SKM-1 treated with dmso at 0.1 percent for 144 hours (cell line): Measurements from ENCODE around the gene CNDP2.
A peak's percentile ranks its signal among the peaks of the same experiment; 100 is the strongest.
"Not testable (repeated sequence)": the region's sequence is repeated elsewhere in the genome, so short reads cannot be mapped to it uniquely, and the experiment has no call there.

ENCODE experiments used
- DNase-seq: peaks from one replicate; lab custom pipeline; 2025; ENCODE audit not compliant: unreplicated experiment; lab: John Stamatoyannopoulos, UW

CNDP2 gene

GRCh38 chr18:74499633-74500032 is 3.5 kb downstream of the CNDP2 start:
- DNase-seq = peak; percentile 48

- no peak for DNase-seq
These were observed 4.2 kb downstream of the CNDP2 start for GRCh38 chr18:74500372-74500771.

GRCh38 chr18:74500774-74501173 is 4.6 kb downstream of the CNDP2 start:
- DNase-seq = not testable (repeated sequence)

DNA sequence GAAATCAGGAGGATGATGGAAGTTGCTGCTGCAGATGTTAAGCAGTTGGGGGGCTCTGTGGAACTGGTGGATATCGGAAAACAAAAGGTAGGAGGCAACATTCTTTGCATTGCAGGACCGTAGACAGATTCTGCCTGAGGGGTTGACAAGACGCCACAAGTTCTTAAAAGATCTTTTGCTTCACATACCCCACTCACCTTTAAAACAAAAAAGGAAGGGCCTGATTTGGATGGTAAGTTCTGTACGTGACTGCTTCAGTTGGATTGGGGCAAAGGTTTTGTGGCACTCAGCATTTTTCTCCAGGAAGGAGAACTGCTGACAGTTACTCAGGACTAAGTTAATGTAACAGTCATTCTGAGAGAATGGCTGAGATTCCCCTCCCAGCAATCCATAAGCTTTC is 5.2 kb downstream of the CNDP2 start:
- DNase-seq = no peak

DNA sequence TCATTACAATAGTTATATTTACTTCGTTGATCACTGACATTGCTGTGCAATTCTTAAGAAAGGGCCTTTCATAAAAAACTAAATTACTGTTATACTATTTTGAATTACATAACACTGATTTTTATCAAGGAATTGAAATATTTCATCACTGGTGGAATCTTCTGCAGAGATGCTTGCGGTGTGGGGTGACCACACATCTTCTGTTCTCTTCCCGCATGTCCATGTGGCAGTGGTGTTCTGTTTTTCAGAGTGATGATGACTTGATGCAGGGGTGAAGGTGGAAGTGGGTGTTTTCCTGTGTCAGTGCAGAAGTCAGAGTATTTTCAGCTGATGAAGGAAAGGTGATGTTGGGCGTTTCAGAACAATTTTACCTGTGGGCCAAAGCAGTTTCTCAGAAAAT is 7.0 kb downstream of the CNDP2 start:
- no peak for DNase-seq

DNA sequence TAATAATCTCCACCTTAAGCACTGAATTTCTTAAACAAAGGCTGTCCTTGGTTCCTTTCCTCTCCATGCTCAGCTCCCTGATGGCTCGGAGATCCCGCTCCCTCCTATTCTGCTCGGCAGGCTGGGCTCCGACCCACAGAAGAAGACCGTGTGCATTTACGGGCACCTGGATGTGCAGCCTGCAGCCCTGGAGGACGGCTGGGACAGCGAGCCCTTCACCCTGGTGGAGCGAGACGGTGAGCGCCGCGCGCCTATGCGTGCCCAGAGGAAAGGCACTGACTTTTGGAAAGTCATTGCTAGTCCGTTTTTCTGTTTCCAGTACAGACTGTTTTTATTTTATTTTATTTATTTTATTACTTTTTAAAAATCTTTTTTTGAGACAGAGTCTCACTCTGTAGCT is 9.6 kb downstream of the CNDP2 start:
- DNase-seq = no peak

GRCh38 chr18:74506448-74507084 is 10.4 kb downstream of the CNDP2 start:
- no peak for DNase-seq

GRCh38 chr18:74507097-74507881 is 11.1 kb downstream of the CNDP2 start:
- no peak for DNase-seq

- DNase-seq = no peak
These were observed 11.8 kb downstream of the CNDP2 start for GRCh38 chr18:74507927-74508326.

DNA sequence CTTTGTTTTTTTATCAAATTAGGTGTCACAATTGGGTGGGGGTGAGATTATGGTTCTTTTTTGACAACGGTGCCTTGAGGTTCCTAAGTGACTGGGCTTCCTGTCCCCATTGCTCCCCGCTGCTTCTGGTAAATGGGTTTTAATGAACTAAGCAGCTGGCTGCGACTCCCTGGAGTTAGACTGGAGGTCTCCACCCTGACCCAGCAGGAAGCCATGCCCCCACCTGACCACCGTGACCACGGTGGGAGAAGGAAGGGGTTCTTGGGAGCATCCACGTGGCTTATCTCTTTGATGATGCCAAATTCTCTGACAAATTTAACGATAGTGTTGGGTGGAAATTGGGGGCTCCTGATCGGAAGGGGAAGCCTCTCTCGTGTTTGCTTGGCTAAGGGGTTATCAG is 12.2 kb downstream of the CNDP2 start:
- no peak for DNase-seq

DNA sequence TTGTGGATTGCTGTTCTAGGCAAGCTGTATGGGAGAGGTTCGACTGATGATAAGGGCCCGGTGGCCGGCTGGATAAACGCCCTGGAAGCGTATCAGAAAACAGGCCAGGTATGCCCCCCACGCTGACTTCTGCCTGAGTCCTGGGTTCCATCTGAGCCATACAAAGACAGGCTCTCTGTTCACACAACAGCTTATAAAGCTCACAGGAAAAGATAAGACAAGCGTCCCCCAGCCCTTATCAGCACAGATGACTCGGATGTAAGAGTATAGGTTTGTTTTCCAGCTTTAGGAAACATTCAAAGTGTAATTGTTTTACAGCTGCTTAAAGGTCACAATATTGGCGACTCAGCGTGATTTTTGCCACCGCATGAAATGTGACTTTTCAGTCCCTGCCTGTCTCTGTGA is 12.7 kb downstream of the CNDP2 start:
- no peak for DNase-seq

DNA sequence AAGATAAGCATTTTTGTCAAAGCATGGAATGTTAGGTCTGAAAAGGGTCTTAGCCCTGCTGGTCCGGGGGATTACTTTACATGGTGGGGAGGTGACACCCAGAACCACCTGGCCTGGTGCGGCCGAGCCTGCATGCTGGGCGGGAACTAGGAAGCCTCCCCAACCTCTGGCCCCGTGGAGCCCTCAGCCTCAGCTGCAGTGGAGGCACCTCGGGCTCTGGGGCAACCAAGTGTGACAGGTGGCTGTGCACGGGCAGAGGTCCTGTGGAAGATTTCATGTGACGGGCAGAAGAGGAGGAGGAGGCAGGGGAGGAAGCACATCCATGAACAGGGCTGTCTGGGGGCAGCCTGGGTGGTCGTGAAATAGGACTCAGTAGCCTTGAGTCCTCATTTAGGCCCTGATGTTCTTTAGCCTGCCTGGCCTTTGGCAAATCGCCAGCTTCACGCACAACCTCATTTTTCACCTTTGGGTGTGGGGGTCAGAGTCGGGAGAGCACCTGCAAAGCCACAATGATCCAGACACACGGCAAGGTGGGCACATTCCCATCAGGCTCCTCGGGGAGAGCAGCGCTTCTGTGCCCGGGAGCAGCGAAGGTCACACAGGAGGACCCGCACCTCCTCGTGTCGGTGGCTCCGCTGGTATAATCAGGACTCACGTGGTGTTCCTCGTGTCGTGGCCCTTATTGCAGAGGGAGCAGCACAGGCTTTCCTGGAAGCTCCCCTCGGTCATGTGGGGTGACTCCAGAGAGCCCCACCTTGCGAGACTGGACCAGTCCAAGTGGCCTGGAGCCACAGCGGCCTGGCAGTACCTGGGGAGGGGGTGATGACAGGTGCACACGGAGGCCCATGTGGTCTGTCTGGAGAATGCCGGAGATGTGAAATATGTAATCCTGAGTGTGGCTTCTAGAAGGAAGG is 13.9 kb downstream of the CNDP2 start:
- DNase-seq = no peak

DNA sequence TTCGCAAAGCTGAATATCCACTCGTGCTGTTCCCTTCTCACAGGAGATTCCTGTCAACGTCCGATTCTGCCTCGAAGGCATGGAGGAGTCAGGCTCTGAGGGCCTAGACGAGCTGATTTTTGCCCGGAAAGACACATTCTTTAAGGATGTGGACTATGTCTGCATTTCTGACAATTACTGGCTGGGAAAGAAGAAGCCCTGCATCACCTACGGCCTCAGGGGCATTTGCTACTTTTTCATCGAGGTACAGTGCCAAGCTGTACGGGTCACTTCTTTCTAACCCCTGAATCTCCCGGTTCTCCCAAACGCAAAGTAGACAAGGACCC is 14.6 kb downstream of the CNDP2 start:
- DNase-seq = no peak

DNA sequence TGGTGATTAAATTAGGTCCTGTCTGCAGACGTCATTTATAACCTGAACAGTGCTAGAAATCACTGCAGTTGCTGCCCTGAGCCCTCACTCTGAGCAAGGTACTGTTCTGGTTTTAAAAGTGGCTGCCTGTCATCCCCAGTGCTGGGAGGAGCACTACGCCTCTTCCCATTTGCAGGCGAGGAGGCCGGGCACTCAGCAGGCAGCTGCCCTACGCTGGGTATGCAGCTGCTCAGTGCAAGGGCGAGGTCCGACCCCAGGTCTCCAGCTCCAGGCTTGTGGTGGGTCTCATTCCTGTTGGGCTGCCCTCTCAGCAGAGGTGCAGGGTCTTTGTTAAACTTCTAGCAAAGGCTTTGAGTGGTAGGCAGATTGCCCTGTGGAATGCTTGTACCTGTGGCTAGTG is 15.7 kb downstream of the CNDP2 start:
- DNase-seq = no peak

DNA sequence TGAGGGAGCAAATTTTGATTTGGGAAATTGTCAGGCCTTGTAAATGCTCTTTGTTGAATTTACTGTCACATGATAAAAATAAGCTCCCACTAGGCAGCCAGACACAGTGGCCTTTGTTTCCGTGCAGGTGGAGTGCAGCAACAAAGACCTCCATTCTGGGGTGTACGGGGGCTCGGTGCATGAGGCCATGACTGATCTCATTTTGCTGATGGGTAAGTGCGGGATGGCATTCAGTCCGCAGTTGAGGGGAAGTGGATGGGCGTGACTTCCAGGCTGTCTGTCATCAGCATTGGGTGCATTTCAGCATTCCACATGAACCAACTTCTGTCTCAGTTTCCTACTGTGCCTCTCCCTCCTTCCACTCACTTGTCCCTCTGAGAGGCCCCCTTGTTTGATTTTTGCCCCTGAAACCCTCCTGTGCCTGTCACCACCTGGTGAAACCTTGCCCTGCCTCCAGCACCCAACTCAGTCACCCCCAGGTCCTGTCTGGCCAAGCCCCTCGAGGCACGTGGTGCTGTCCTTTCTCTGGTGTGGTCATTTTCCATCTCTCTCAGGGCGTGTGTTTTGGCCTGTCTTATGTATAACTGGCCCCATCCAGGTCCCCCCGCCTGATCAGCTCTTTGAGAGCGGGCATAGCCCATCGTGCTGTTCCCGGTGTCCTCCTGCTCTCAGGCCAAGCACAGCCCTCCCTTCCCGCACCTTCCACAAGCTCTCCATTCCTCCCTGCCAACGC is 16.3 kb downstream of the CNDP2 start:
- DNase-seq = no peak

DNA sequence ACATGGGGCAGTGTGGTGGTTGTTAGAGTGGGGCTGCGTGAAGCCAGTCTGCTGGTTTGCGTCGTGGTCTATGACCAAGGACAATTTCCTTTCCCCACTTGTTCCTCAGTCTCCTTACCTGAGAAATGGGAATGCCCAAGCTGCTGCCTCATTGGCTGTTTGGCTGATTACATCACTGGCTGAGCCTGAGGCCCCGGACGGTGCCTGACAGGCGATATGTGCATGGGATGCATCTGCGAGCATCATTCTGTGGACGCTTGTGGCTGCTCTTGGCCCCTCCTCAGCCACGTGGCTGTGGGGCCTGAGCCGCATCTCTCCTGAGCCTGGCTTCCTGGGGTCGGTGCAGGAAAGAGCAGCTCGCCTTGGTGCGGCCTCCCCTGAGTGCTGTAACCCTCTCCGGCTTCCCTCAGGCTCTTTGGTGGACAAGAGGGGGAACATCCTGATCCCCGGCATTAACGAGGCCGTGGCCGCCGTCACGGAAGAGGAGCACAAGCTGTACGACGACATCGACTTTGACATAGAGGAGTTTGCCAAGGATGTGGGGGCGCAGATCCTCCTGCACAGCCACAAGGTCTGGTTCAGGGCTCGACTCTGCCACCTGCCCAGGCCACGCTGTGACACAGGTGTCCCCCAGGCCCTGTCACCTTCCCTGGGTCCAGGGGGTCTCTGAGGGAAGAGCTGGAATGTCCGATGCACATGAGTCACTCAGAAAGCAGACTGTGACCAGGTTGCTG is 17.2 kb downstream of the CNDP2 start:
- DNase-seq = no peak

DNA sequence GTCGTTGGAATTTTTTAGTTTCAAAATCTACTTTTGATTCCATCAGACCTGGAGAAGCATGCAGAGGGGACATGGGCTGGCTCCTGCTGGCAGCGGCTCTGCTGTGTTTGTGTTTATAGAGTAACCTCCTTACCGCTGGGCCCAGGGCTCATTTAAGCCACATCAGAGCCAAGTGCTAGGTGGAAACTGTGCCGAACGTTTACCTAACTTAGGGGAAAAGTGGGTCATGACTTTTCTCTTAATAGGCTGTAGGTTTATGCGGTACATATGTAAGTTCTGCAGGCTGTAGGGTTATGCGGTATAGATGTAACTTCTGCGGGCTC is 17.7 kb downstream of the CNDP2 start:
- DNase-seq = no peak

GRCh38 chr18:74514860-74515495 is 18.8 kb downstream of the CNDP2 start:
- DNase-seq = no peak

DNA sequence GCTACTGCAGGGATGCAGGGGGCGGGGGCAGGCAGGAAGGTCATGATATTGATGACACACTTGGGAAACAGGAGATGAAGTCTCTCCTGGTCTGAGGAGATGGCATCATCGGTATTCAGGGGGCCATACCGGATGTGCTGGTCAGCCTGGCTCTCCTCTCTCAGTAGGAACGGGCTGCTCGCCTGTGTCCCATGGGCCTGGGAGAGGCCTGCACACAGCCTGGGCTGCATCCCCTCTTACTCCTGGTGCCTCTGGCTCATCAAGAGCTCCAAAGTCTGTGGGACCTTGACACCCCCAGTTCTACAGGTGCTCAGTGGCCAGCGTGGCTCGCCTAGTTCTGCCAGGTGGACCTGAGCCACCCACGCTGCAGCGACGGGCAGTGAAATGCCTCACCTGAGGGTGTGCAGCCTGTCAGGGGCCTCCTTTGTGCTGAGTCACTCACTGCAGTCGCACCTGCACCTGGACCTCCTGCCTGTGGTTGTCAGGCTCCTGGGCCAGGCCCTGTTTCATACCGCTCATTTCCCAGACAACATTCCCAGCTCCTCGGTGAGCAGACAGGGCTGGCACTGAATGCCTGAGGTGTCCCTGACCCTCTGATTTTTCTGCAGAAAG is 19.6 kb downstream of the CNDP2 start:
- DNase-seq = no peak
